GM21529 (cell line): Measurements from ENCODE around the gene CDKN1B.

ENCODE experiments used
- ATAC-seq: cut with Tn5 transposase; IDR thresholded peaks from one replicate; pipeline ENCODE4 v1.9.1; 2021; ENCODE audit not compliant: unreplicated experiment

CDKN1B gene

GRCh38 chr12:12755923-12756322 lies 38.8 kb downstream of the CDKN1B start:
- no peak for ATAC-seq

DNA sequence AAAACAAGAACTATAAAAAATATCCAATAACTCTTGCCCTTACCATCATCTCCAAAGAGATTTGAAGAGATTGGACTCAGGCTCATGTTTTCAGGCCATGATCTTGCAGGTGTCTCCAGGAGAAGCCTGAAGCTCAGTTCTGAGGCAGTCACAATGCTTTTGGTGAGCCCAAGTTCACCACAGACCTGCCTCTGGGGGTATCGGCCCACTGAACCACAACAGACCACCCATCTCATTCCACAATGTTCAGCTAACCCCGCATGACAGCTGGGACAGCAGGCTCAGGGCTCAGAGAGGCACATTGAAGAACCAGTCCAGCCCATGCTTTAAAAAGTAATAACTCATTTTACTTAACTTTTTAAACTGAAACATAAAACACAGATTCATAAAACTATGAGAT lies 40.0 kb downstream of the CDKN1B start:
- no peak for ATAC-seq

DNA sequence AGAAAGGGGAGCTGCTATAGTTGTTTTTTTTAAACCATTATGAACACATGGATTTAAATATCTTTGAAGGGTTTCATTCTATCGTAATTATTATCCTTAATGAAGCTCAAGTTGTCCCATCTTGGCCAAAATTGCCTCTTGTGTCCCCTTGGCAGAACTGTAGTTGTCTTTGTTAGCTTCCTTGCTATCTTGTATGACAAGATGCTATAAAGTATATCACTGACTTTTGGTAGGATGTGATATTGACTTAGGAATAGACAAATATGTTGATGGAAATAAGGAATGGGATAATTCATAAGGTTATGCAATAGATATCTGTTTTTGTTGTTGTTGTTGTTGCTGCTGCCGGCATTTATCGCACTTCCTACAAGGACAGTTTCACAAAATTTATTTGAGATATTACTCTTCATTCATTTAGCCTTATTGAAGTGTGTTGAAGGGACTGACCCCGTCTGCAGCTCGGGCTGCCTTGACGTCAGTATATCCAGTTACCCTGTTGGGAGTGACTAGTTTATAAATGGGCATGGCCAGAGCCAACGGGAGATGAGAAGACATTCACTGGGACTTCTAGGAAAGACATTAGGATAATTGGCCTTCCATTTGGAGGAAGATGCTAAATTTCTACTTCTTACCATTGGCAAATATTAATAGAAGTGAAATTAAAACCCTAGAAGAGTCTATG lies 42.2 kb downstream of the CDKN1B start:
- no peak for ATAC-seq

DNA sequence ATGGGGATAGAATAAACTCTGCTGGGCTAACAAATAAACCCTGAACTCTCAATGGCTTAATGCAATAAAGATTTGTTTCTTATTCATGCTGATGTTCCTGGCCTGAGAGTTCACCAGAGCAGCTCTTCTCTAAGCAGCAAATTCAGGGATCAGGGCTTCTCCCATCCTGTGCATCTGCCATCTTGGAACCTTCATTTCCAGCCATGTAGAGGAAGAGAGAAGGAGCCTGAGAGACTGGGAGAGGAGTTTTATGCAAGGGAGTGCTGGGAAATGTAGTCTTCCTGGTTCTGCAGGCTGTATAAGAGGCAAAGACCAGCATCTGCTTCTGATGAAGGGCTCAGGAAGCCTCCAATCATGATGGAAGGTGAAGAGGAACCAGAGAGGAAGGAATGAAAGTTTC lies 47.7 kb downstream of the CDKN1B start:
- no peak for ATAC-seq

GRCh38 chr12:12770262-12770661 lies 53.1 kb downstream of the CDKN1B start:
- no peak for ATAC-seq
